ENCODE results near the gene SCTR. TPM values are rescaled to one million over a fixed set of nuclear protein-coding genes. Genes with fewer than 3 reads are reported as not detected.
A peak's percentile ranks its signal among the peaks of the same experiment; 100 is the strongest.

Gene SCTR
- total RNA-seq, 4 donors from 2014 or later: 0.81 TPM; not detected in 3

DNA sequence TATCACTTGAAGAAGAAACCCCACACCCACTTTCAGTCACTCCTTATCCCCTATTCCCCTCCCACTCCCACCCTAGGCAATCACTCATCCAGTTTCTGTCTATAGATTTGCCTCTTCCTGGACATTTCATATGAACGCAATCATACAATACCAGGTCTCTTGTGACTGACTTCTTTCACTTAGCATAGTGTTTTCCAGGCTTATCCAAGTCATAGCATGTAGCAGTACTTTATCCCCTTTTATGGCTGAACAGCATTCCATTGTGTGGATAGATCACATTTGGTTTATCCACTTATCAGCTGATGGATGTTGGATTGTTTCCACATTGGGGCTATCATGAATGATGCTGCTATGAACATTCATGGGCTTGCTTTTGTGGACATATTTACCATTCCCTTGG is 26.6 kb upstream of the SCTR start:
- WGBS, 2 donors (ENCODE audit: low coverage in 1 of 2): 89 to 92% methylated on average over 1 of the region's 1 CpG

GRCh38 chr2:119550346-119550745 is 26.1 kb upstream of the SCTR start:
- TF ChIP-seq POLR2A (IDR thresholded peaks at IDR 0.05) (no peak), EP300 (IDR thresholded peaks at IDR 0.05) (no peak), POLR2AphosphoS5 (IDR thresholded peaks at IDR 0.05) (no peak)
- TF ChIP-seq, protein P1, sequence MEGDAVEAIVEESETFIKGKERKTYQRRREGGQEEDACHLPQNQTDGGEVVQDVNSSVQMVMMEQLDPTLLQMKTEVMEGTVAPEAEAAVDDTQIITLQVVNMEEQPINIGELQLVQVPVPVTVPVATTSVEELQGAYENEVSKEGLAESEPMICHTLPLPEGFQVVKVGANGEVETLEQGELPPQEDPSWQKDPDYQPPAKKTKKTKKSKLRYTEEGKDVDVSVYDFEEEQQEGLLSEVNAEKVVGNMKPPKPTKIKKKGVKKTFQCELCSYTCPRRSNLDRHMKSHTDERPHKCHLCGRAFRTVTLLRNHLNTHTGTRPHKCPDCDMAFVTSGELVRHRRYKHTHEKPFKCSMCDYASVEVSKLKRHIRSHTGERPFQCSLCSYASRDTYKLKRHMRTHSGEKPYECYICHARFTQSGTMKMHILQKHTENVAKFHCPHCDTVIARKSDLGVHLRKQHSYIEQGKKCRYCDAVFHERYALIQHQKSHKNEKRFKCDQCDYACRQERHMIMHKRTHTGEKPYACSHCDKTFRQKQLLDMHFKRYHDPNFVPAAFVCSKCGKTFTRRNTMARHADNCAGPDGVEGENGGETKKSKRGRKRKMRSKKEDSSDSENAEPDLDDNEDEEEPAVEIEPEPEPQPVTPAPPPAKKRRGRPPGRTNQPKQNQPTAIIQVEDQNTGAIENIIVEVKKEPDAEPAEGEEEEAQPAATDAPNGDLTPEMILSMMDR (IDR thresholded peaks at IDR 0.05): no peak
- Histone ChIP-seq H3K36me3 (no peaks in the 10 kb centered on the region), H3K4me3 (no peak overlapping the region), H3K27ac (no peak overlapping the region), H3K27me3 (no peaks in the 10 kb centered on the region), H3K9me3 (no peaks in the 10 kb centered on the region), H3K4me1 (peaks cover 0 to 14% (median 0%) of the 10 kb centered on the region in 3 donors)
- ATAC-seq: no peak
- 76 to 92% methylated on average over 2 of the region's 2 CpGs for WGBS, 2 donors (ENCODE audit: low coverage in 1 of 2)

More for the DNA sequence above, 26.6 kb upstream of the SCTR start:
- no peak for ATAC-seq
- TF ChIP-seq POLR2AphosphoS5 (IDR thresholded peaks at IDR 0.05) (no peak), POLR2A (IDR thresholded peaks at IDR 0.05) (no peak), EP300 (IDR thresholded peaks at IDR 0.05) (no peak)
- TF ChIP-seq, protein P1 (IDR thresholded peaks at IDR 0.05): no peak
- Histone ChIP-seq H3K4me3 (no peak overlapping the region), H3K27ac (no peak overlapping the region), H3K27me3 (no peaks in the 10 kb centered on the region), H3K9me3 (no peaks in the 10 kb centered on the region), H3K4me1 (peaks cover 0 to 14% (median 0%) of the 10 kb centered on the region in 3 donors), H3K36me3 (no peaks in the 10 kb centered on the region)

- ATAC-seq: no peak
- Histone ChIP-seq H3K27me3 (peaks cover 7% of the 10 kb centered on the region), H3K4me3 (no peak overlapping the region), H3K9me3 (no peaks in the 10 kb centered on the region), H3K27ac (no peak overlapping the region), H3K36me3 (no peaks in the 10 kb centered on the region), H3K4me1 (peaks cover 0 to 22% (median 4%) of the 10 kb centered on the region in 3 donors)
- no peak for TF ChIP-seq EP300 (IDR thresholded peaks at IDR 0.05)
- TF ChIP-seq POLR2A (IDR thresholded peaks at IDR 0.05): no peak
- TF ChIP-seq POLR2AphosphoS5 (IDR thresholded peaks at IDR 0.05): peak; percentile 30
- TF ChIP-seq, protein P1 (IDR thresholded peaks at IDR 0.05): no peak
- WGBS, 2 donors (ENCODE audit: low coverage in 1 of 2): 6 to 40% methylated on average over 1 of the region's 1 CpG
Measured at GRCh38 chr2:119549241-119549640, 25.0 kb upstream of the SCTR start.

- no peak for ATAC-seq
- no peak for TF ChIP-seq POLR2A (IDR thresholded peaks at IDR 0.05)
- no peak for TF ChIP-seq EP300 (IDR thresholded peaks at IDR 0.05)
- TF ChIP-seq, protein P1 (IDR thresholded peaks at IDR 0.05): no peak
- TF ChIP-seq POLR2AphosphoS5 (IDR thresholded peaks at IDR 0.05): no peak
- no peaks in the 10 kb centered on the region for H3K9me3 ChIP-seq
- H3K27me3 ChIP-seq: peaks cover 9% of the 10 kb centered on the region
- no peak overlapping the region for H3K4me3 ChIP-seq
- 48 to 76% methylated on average over 2 of the region's 2 CpGs for WGBS, 2 donors (ENCODE audit: low coverage in 1 of 2)
- no peaks in the 10 kb centered on the region for H3K36me3 ChIP-seq
- H3K27ac ChIP-seq: no peak overlapping the region
- peaks cover 0 to 28% (median 4%) of the 10 kb centered on the region in 3 donors for H3K4me1 ChIP-seq
Measured at GRCh38 chr2:119548516-119549120, 24.3 kb upstream of the SCTR start.

- Histone ChIP-seq H3K9me3 (no peaks in the 10 kb centered on the region), H3K4me3 (no peak overlapping the region), H3K27me3 (peaks cover 9% of the 10 kb centered on the region), H3K36me3 (no peaks in the 10 kb centered on the region), H3K4me1 (peaks cover 0 to 31% (median 4%) of the 10 kb centered on the region in 3 donors), H3K27ac (no peak overlapping the region)
- WGBS, 2 donors (ENCODE audit: low coverage in 1 of 2): 79 to 100% methylated on average over 1 of the region's 1 CpG
- TF ChIP-seq EP300 (IDR thresholded peaks at IDR 0.05) (no peak), POLR2AphosphoS5 (IDR thresholded peaks at IDR 0.05) (no peak), POLR2A (IDR thresholded peaks at IDR 0.05) (no peak)
- TF ChIP-seq, protein P1 (IDR thresholded peaks at IDR 0.05): no peak
- ATAC-seq: no peak
Measured at GRCh38 chr2:119546447-119546767, 22.1 kb upstream of the SCTR start.
